HG03060 (cell line): ENCODE results near the gene SOWAHC.
"Not testable (repeated sequence)": the region's sequence is repeated elsewhere in the genome, so short reads cannot be mapped to it uniquely, and the experiment has no call there.

Source experiments
- ATAC-seq: cut with Tn5 transposase; IDR thresholded peaks from one replicate; pipeline ENCODE4 v1.9.1; 2021; ENCODE audit warnings: low read depth, moderate number of reproducible peaks; ENCODE audit not compliant: unreplicated experiment

Gene SOWAHC

GRCh38 chr2:109614715-109615636 lies 812 bp downstream of the SOWAHC start:
- no peak for ATAC-seq

GRCh38 chr2:109615637-109616144 lies 1.5 kb downstream of the SOWAHC start:
- ATAC-seq = no peak

- ATAC-seq = no peak
Measured at GRCh38 chr2:109616184-109616583, 2.0 kb downstream of the SOWAHC start.

- ATAC-seq = no peak
Measured at GRCh38 chr2:109619032-109619615, 5.0 kb downstream of the SOWAHC start.

GRCh38 chr2:109623297-109623696 lies 9.1 kb downstream of the SOWAHC start:
- no peak for ATAC-seq

GRCh38 chr2:109623923-109624322 lies 9.8 kb downstream of the SOWAHC start:
- no peak for ATAC-seq

GRCh38 chr2:109624339-109624738 lies 10.2 kb downstream of the SOWAHC start:
- ATAC-seq = no peak

GRCh38 chr2:109628321-109628720 lies 14.2 kb downstream of the SOWAHC start:
- ATAC-seq = not testable (repeated sequence)

- no peak for ATAC-seq
Measured at GRCh38 chr2:109629867-109630266, 15.7 kb downstream of the SOWAHC start.

- ATAC-seq = no peak
Measured at GRCh38 chr2:109630441-109631430, 16.6 kb downstream of the SOWAHC start.

GRCh38 chr2:109631741-109632140 lies 17.6 kb downstream of the SOWAHC start:
- ATAC-seq = no peak

- no peak for ATAC-seq
Measured at GRCh38 chr2:109632158-109632789, 18.1 kb downstream of the SOWAHC start.

- no peak for ATAC-seq
Measured at GRCh38 chr2:109633284-109633961, 19.3 kb downstream of the SOWAHC start.

- no peak for ATAC-seq
Measured at GRCh38 chr2:109635426-109636304, 21.5 kb downstream of the SOWAHC start.

- ATAC-seq = no peak
Measured at GRCh38 chr2:109636317-109636716, 22.2 kb downstream of the SOWAHC start.

- no peak for ATAC-seq
Measured at GRCh38 chr2:109637749-109638570, 23.8 kb downstream of the SOWAHC start.

GRCh38 chr2:109638795-109639194 lies 24.6 kb downstream of the SOWAHC start:
- ATAC-seq = no peak

- ATAC-seq = not testable (repeated sequence)
Measured at GRCh38 chr2:109640000-109640399, 25.8 kb downstream of the SOWAHC start.
